ENCODE results near the gene ECSIT. TPM values are rescaled to one million over a fixed set of nuclear protein-coding genes. Genes with fewer than 3 reads are reported as not detected.
A peak's percentile ranks its signal among the peaks of the same experiment; 100 is the strongest.

Gene ECSIT
- total RNA-seq, 1 donor from 2014 or later: 58.9 TPM

DNA sequence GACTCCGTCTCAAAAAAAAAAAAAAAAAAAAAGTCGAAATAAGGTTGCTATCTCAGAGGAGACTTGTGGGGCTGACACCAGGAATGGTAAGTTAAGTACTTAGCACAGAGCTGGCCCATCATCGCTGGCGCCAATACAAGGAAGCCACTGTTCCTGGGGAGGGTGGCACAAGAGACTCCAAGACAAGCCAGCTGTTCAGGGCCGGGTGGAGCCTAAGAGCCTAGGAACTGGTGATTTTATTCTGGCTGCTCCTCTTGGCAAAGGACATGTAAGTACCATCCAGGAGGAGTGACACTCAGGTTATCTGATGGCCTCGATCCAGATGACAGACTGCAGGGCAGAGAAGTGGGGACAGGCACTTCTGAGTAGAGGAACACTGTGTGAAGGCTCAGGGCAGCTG, 26.3 kb upstream of the ECSIT start:
- TF ChIP-seq, protein P1, sequence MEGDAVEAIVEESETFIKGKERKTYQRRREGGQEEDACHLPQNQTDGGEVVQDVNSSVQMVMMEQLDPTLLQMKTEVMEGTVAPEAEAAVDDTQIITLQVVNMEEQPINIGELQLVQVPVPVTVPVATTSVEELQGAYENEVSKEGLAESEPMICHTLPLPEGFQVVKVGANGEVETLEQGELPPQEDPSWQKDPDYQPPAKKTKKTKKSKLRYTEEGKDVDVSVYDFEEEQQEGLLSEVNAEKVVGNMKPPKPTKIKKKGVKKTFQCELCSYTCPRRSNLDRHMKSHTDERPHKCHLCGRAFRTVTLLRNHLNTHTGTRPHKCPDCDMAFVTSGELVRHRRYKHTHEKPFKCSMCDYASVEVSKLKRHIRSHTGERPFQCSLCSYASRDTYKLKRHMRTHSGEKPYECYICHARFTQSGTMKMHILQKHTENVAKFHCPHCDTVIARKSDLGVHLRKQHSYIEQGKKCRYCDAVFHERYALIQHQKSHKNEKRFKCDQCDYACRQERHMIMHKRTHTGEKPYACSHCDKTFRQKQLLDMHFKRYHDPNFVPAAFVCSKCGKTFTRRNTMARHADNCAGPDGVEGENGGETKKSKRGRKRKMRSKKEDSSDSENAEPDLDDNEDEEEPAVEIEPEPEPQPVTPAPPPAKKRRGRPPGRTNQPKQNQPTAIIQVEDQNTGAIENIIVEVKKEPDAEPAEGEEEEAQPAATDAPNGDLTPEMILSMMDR (conservative IDR thresholded peaks at IDR 0.05; ENCODE audit: low read depth, low read length): no peak
- DNase-seq (ENCODE audit: low read depth): no peak
- H3K4me3 ChIP-seq (ENCODE audit: low read depth, low read length): no peak overlapping the region

DNA sequence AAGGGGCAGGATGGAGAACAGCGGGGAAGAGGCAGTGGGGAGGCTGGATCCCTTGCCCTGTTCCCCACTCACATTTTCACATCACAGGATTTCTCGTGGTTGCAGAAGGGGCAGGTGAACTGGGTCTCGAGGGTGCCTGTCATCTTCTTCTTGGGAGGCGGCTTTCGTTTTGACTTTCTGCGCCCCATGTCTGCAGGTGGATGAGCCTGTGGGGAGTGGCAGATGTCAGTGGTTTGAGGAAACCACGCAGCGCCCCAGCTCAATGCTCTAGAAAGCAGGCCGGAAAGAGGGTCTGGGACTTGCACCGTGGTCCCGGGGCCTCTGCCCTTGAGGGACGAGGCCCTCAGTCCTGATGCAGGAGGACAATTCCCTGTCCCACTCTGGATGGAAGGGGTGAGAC, 25.2 kb upstream of the ECSIT start:
- DNase-seq (ENCODE audit: low read depth): no peak
- TF ChIP-seq, protein P1 (conservative IDR thresholded peaks at IDR 0.05; ENCODE audit: low read depth, low read length): no peak
- no peak overlapping the region for H3K4me3 ChIP-seq (ENCODE audit: low read depth, low read length)

DNA sequence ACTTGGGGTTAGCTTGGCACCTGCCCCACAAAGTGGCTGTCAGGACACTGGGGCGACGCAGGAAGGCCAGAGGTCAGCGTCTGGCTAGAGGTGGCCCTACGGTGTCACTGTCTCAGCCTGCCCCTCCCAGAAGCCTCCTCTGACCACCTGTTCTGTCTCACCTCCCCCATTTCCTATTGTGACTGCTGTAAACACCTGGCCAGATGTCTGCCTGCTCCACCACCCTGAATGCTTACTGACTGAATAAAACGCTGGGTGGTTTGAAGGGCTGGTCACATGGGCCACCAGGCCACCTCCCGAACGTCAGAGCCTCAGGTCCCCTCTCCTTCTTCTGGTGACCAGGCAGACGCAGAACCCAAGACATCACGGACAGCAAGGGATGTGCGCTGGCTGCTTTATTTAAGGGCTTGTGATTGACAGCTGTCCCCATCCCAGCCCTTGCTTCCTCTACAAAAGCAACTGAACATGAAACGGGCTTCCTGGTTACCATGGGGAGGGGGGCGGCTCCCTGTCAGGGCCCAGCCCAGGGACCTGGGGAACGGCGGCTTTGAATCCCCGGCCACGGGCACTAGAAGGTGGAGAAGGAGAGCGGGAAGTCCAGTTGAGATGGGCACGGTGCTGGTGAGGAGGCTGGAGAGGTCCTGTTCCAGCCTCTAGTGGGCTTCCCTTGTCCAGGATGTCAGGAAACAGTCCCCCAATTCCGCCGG, 23.9 kb upstream of the ECSIT start:
- DNase-seq (ENCODE audit: low read depth): no peak
- no peak overlapping the region for H3K4me3 ChIP-seq (ENCODE audit: low read depth, low read length)
- TF ChIP-seq, protein P1 (conservative IDR thresholded peaks at IDR 0.05; ENCODE audit: low read depth, low read length): no peak

DNA sequence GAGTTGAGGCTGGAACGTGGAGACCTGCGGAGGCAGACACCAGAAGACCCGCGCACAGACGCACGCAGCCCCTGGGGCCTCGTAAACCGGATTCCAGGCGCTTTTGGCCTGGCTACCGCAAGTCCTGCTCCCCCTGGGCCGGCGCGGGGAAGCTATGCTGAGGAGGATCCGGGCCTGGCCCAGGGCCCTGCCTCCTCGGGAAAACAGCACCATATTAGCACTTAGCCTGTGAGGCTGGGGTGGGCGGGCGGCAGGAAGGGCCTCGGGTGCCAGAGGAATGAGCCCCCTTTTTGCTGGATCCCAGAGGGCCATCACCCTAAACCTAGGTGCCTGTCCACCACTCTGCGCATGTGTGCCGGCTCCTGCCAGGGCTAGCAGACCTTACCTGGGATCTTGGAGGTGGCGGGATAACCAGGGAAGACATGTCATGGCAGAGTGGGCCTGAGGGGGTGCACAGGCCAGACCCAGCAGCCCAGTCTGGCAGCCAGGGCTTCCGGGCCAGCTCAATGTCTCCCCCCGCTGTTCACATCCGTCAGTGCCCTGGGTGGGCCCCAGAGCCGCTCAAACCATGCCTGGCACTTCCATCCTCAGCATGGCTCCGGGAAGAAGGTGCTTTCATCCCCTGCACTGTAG, 22.8 kb upstream of the ECSIT start:
- DNase-seq (ENCODE audit: low read depth): no peak

DNA sequence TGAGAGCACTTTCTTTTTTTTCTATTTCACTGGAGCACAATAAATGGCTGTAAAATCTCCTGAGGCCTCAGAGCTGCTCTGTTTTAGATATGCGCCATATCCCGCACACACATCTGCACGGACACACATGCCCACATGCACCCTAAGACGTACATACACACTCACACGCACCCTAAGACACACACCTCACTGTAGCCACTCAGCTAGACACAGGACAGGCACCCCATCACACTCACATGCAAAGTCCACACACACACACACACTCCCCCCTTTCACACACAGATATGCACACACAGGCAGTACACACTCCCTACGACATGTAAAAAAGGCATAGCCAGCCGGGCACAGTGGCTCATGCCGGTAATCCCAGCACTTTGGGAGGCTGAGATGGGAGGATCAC, 21.3 kb upstream of the ECSIT start:
- TF ChIP-seq, protein P1 (conservative IDR thresholded peaks at IDR 0.05; ENCODE audit: low read depth, low read length): no peak
- H3K4me3 ChIP-seq (ENCODE audit: low read depth, low read length): no peak overlapping the region
- no peak for DNase-seq (ENCODE audit: low read depth)

More for the DNA sequence above, 22.8 kb upstream of the ECSIT start:
- TF ChIP-seq, protein P1 (conservative IDR thresholded peaks at IDR 0.05; ENCODE audit: low read depth, low read length): peak; percentile 47
- H3K4me3 ChIP-seq (ENCODE audit: low read depth, low read length): no peak overlapping the region

DNA sequence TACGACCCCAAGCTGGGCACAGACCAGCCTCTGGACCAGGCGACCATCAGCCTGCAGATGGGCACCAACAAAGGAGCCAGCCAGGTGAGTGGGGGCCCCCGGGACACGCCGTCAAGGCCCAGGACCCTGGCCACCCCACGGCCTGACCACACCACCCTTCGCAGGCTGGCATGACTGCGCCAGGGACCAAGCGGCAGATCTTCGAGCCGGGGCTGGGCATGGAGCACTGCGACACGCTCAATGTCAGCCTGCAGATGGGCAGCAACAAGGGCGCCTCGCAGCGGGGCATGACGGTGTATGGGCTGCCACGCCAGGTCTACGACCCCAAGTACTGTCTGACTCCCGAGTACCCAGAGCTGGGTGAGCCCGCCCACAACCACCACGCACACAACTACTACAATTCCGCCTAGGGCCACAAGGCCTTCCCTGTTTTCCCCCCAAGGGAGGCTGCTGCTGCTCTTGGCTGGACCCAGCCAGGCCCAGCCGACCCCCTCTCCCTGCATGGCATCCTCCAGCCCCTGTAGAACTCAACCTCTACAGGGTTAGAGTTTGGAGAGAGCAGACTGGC, 20.5 kb upstream of the ECSIT start:
- TF ChIP-seq, protein P1 (conservative IDR thresholded peaks at IDR 0.05; ENCODE audit: low read depth, low read length): no peak
- no peak for DNase-seq (ENCODE audit: low read depth)
- no peak overlapping the region for H3K4me3 ChIP-seq (ENCODE audit: low read depth, low read length)

Measured in epithelial cell of proximal tubule (primary cell).